H1 (cell line): ENCODE results near the gene COL5A2. TPM values are rescaled to one million over a fixed set of nuclear protein-coding genes. Genes with fewer than 3 reads are reported as not detected.

Experiments
- CTCF ChIA-PET: fragments of 300-600 bp; sonication (Branson Sonifier 250); formaldehyde crosslinking; loops from one replicate; lab custom pipeline; 2021; ENCODE audit not compliant: partially characterized antibody; lab: Charles Lee
- POLR2A ChIA-PET: fragments of 300-600 bp; sonication (Branson Sonifier 250); formaldehyde crosslinking; loops from one replicate; lab custom pipeline; 2021; ENCODE audit warnings: inconsistent platforms; ENCODE audit not compliant: partially characterized antibody; lab: Charles Lee
- DNase-seq, 2 experiments: peaks; one replicate each; pipeline versions ENCODE4 v3.0.0 to v3.0.0-alpha.2; 2010 to 2022; ENCODE audit warnings: low spot score in 2 of 2, low read depth in 1 of 2, mixed read lengths in 1 of 2
- FAIRE-seq: peaks from 2 replicates; lab custom pipeline; 2011; peaks lifted over from hg19 to GRCh38; lab: Jason Lieb, UNC
- H2AFZ ChIP-seq: 2 replicates; pipeline ENCODE4 v1.8.1; 2012; ENCODE audit warnings: low read length, inconsistent platforms
- H2AK5ac ChIP-seq: 2 replicates; pipeline ENCODE4 v1.6.1; 2013; ENCODE audit warnings: low read depth, low read length
- H2BK120ac ChIP-seq: replicated peaks from 2 replicates; pipeline ENCODE3; 2013; ENCODE audit warnings: low read depth, low read length, inconsistent platforms
- H2BK12ac ChIP-seq: 2 replicates; pipeline ENCODE4 v1.6.1; 2013; ENCODE audit warnings: low read depth, low read length
- H2BK15ac ChIP-seq: 2 replicates; pipeline ENCODE4 v1.6.1; 2013; ENCODE audit warnings: low read length
- H2BK20ac ChIP-seq: 2 replicates; pipeline ENCODE4 v1.6.1; 2013; ENCODE audit warnings: low read length
- H2BK5ac ChIP-seq: 2 replicates; pipeline ENCODE4 v1.6.1; 2013; ENCODE audit warnings: low read depth, low read length
- H3K14ac ChIP-seq: 2 replicates; pipeline ENCODE4 v1.6.1; 2013; ENCODE audit warnings: inconsistent platforms; ENCODE audit not compliant: insufficient read length
- H3K18ac ChIP-seq: 2 replicates; pipeline ENCODE4 v1.6.1; 2013; ENCODE audit warnings: low read length; ENCODE audit errors: extremely low read depth
- H3K23ac ChIP-seq: 2 replicates; pipeline ENCODE4 v1.6.1; 2013; ENCODE audit warnings: inconsistent platforms; ENCODE audit not compliant: insufficient read length
- H3K23me2 ChIP-seq: 2 replicates; pipeline ENCODE4 v1.6.1; 2013; ENCODE audit warnings: low read depth, low read length
- H3K27ac ChIP-seq: 2 replicates; pipeline ENCODE4 v1.6.1; 2011; ENCODE audit warnings: low read depth, low read length, inconsistent platforms
- H3K27me3 ChIP-seq, 4 experiments: replicated peaks in 1 of 4; 1 replicate in 1 of 4; 2 replicates in 3 of 4; pipeline versions ENCODE4 v1.6.1 to v1.8.1; 2011 to 2013; ENCODE audit warnings: low read length in 3 of 4, mild to moderate bottlenecking in 3 of 4, inconsistent platforms in 2 of 4, mixed read lengths in 2 of 4, moderate library complexity in 1 of 4; ENCODE audit not compliant: control insufficient read depth in 3 of 4, insufficient read depth in 3 of 4; ENCODE audit errors: extremely low read depth in 1 of 4
- H3K36me3 ChIP-seq, 4 experiments: 2 replicates each; pipeline versions ENCODE4 v1.6.1 to v1.8.1; 2011 to 2013; ENCODE audit warnings: mild to moderate bottlenecking in 4 of 4, low read length in 3 of 4, moderate library complexity in 2 of 4, control low read depth in 1 of 4, inconsistent platforms in 1 of 4; ENCODE audit not compliant: insufficient read depth in 4 of 4, control insufficient read depth in 2 of 4
- H3K4ac ChIP-seq: replicated peaks from 2 replicates; pipeline ENCODE3; 2013; ENCODE audit warnings: low read length, low read depth, mixed read lengths, inconsistent platforms; ENCODE audit not compliant: insufficient read length
- H3K4me1 ChIP-seq, 4 experiments: replicated peaks in 1 of 4; 1 replicate in 1 of 4; 2 replicates in 3 of 4; pipeline versions ENCODE4 v1.6.1 to v1.8.1; 2011 to 2013; ENCODE audit warnings: low read length in 3 of 4, inconsistent platforms in 2 of 4, mixed read lengths in 1 of 4; ENCODE audit not compliant: insufficient read depth in 4 of 4, control insufficient read depth in 3 of 4
- H3K4me2 ChIP-seq, 2 experiments: 2 replicates each; pipeline versions ENCODE4 v1.6.1 to v1.8.1; 2011 to 2013; ENCODE audit warnings: low read depth in 2 of 2, low read length in 2 of 2, control low read depth in 1 of 2, inconsistent platforms in 1 of 2, mild to moderate bottlenecking in 1 of 2; ENCODE audit not compliant: insufficient read depth in 1 of 2
- H3K4me3 ChIP-seq, 4 experiments: fragments of 200-600, 300-600 bp in 1 of 4; sonication (generic), shearing (Covaris generic), sonication (Bioruptor Twin) in 1 of 4; 2 replicates each; pipeline versions ENCODE4 v1.5.1 to v1.8.1; 2011 to 2016; ENCODE audit warnings: low read length in 4 of 4, low read depth in 3 of 4, control low read depth in 2 of 4, inconsistent platforms in 2 of 4, mild to moderate bottlenecking in 2 of 4, mixed read lengths in 1 of 4, moderate library complexity in 1 of 4; ENCODE audit not compliant: insufficient read depth in 2 of 4; ENCODE audit errors: extremely low read depth in 1 of 4
- H3K56ac ChIP-seq: replicated peaks from 2 replicates; pipeline ENCODE3; 2013; ENCODE audit warnings: low read depth, mild to moderate bottlenecking, mixed read lengths, low read length, inconsistent platforms; ENCODE audit not compliant: insufficient read length
- H3K79me1 ChIP-seq: 2 replicates; pipeline ENCODE4 v1.6.1; 2013; ENCODE audit warnings: low read depth, low read length, control low read depth
- H3K79me2 ChIP-seq, 2 experiments: 2 replicates each; pipeline versions ENCODE4 v1.6.1 to v1.8.1; 2012 to 2013; ENCODE audit warnings: low read length in 2 of 2, mild to moderate bottlenecking in 2 of 2, inconsistent platforms in 1 of 2; ENCODE audit not compliant: insufficient read depth in 2 of 2, control insufficient read depth in 1 of 2
- H3K9ac ChIP-seq, 4 experiments: replicated peaks in 1 of 4; 1 replicate in 1 of 4; 2 replicates in 3 of 4; pipeline versions ENCODE4 v1.6.1 to v1.8.1; 2011 to 2013; ENCODE audit warnings: low read depth in 3 of 4, low read length in 3 of 4, control low read depth in 2 of 4, mild to moderate bottlenecking in 2 of 4, moderate library complexity in 2 of 4, inconsistent platforms in 1 of 4; ENCODE audit errors: extremely low read depth in 1 of 4
- H3K9me3 ChIP-seq, 2 experiments: 2 replicates each; pipeline versions ENCODE4 v1.6.1 to v1.8.1; 2012 to 2013; ENCODE audit warnings: mild to moderate bottlenecking in 2 of 2, moderate library complexity in 2 of 2, control low read depth in 1 of 2, inconsistent platforms in 1 of 2, low read depth in 1 of 2, low read length in 1 of 2, mixed read lengths in 1 of 2; ENCODE audit not compliant: insufficient read depth in 2 of 2
- H4K20me1 ChIP-seq, 2 experiments: replicated peaks in 1 of 2; 2 replicates each; pipeline versions ENCODE3 to v1.8.1; 2011 to 2013; ENCODE audit warnings: inconsistent platforms in 2 of 2, low read length in 2 of 2, mild to moderate bottlenecking in 1 of 2; ENCODE audit not compliant: insufficient read depth in 2 of 2, control insufficient read depth in 1 of 2
- H4K5ac ChIP-seq: 2 replicates; pipeline ENCODE4 v1.6.1; 2013; ENCODE audit warnings: low read length, low read depth, mixed read lengths, inconsistent platforms; ENCODE audit not compliant: insufficient read length
- H4K8ac ChIP-seq: 2 replicates; pipeline ENCODE4 v1.8.0; 2013; ENCODE audit warnings: mild to moderate bottlenecking, moderate library complexity, low read length, inconsistent platforms; ENCODE audit not compliant: insufficient read depth; ENCODE audit errors: extremely low read depth
- H4K91ac ChIP-seq: replicated peaks from 2 replicates; pipeline ENCODE3; 2013; ENCODE audit warnings: low read length, mixed read lengths, inconsistent platforms; ENCODE audit not compliant: insufficient read length
- ATF2 ChIP-seq: IDR thresholded peaks from 2 replicates; pipeline ENCODE4 v1.6.1; 2012; ENCODE audit warnings: low read length, inconsistent platforms
- CTCF ChIP-seq, 3 experiments: IDR thresholded peaks; 1 replicate in 2 of 3; 2 replicates in 1 of 3; pipeline versions ENCODE4 v1.5.1 to v1.6.1; 2011; ENCODE audit warnings: low read length in 3 of 3, mild to moderate bottlenecking in 3 of 3, inconsistent platforms in 2 of 3, low read depth in 1 of 3, moderate library complexity in 1 of 3; ENCODE audit not compliant: insufficient read depth in 1 of 3; ENCODE audit errors: control extremely low read depth in 1 of 3
- KDM5A ChIP-seq: fragments of 200-600 bp; IDR thresholded peaks from 2 replicates; pipeline ENCODE4 v1.7.1; 2012; ENCODE audit warnings: mild to moderate bottlenecking, low read length, inconsistent platforms, mixed read lengths
- RAD21 ChIP-seq, 2 experiments: IDR thresholded peaks in 1 of 2; conservative IDR thresholded peaks in 1 of 2; 2 replicates each; pipeline ENCODE4 v1.6.1; 2011; ENCODE audit warnings: low read depth in 2 of 2, low read length in 2 of 2, improper control_type of control experiment in 1 of 2, inconsistent platforms in 1 of 2, mild to moderate bottlenecking in 1 of 2, moderate library complexity in 1 of 2
- polyA plus RNA-seq, 7 experiments: library from polyadenylated mRNA; depleted of rRNA in 3 of 7; stranded (reverse) in 5 of 7; unstranded in 2 of 7; fragments of >200 nt in 5 of 7; fragments of 200-250 nt in 2 of 7; gene quantifications; 1 replicate in 5 of 7; 2 replicates in 1 of 7; 4 replicates in 1 of 7; pipeline versions ENCODE4 v1.2.1 to v1.2.3, GENCODE V29; 2011 to 2013; ENCODE audit warnings: missing spikeins in 2 of 7, mixed read lengths in 2 of 7
- total RNA-seq: library from RNA; stranded (reverse); fragmentation: NEBNext Ultra II Directional; extraction: Animal tissue kit (Norgen Biotek cat#: 25700); gene quantifications from 2 replicates; pipeline ENCODE4 v1.2.1, GENCODE V29; 2021

The COL5A2 gene
- total and polyA plus RNA-seq, 2 of the 8 experiments (the other 6 are each of a cell fraction or from before 2014, with no cell fraction given): 4.7 to 24.2 TPM

GRCh38 chr2:188984065-188984491 is 195.5 kb downstream of the COL5A2 start:
- H3K9ac ChIP-seq: no peak overlapping the region
- H2AFZ ChIP-seq: no peak overlapping the region
- no peak for DNase-seq
- H3K18ac ChIP-seq: no peak overlapping the region
- H3K36me3 ChIP-seq: no peaks in the 10 kb centered on the region
- H4K5ac ChIP-seq: no peak overlapping the region
- no peak for FAIRE-seq
- POLR2A ChIA-PET: no interaction called here
- no peaks in the 10 kb centered on the region for H3K79me2 ChIP-seq
- H2BK120ac ChIP-seq: no peak overlapping the region
- no peaks in the 10 kb centered on the region for H3K27me3 ChIP-seq
- H4K20me1 ChIP-seq: no peaks in the 10 kb centered on the region
- H3K14ac ChIP-seq: no peak overlapping the region
- no peak overlapping the region for H2AK5ac ChIP-seq
- H3K23ac ChIP-seq: no peak overlapping the region
- no peak overlapping the region for H2BK15ac ChIP-seq
- H3K27ac ChIP-seq: no peak overlapping the region
- no peak overlapping the region for H4K8ac ChIP-seq
- no peaks in the 10 kb centered on the region for H3K79me1 ChIP-seq
- H3K4me2 ChIP-seq: no peak overlapping the region
- H3K56ac ChIP-seq: no peak overlapping the region
- no peaks in the 10 kb centered on the region for H3K4me1 ChIP-seq
- no peak overlapping the region for H2BK5ac ChIP-seq
- no peak overlapping the region for H2BK20ac ChIP-seq
- TF ChIP-seq RAD21 (IDR thresholded peaks at IDR 0.05 in 1 of 2, conservative IDR thresholded peaks at IDR 0.05 in 1 of 2; ENCODE audit: low read depth in 2 of 2, low read length in 2 of 2) (peak in 1 of 2 experiments; percentile 52; a peak in 3 of 4 replicates), CTCF (IDR thresholded peaks at IDR 0.05; ENCODE audit: control extremely low read depth in 1 of 3, insufficient read depth in 1 of 3, low read depth in 1 of 3, low read length in 3 of 3) (peak in 1 of 3 experiments; percentile 29; a peak in 2 of 4 replicates), KDM5A (no peak), ATF2 (no peak)
- H3K9me3 ChIP-seq: no peaks in the 10 kb centered on the region
- no peak overlapping the region for H3K4me3 ChIP-seq
- H2BK12ac ChIP-seq: no peak overlapping the region
- CTCF ChIA-PET: interaction anchor here (0.6 to 3.2 kb wide), 26 partner anchors 12 to 1142 kb away, joined by 3 to 15 read pairs (median 3); no protein-coding TSS in a partner anchor
- no peaks in the 10 kb centered on the region for H3K23me2 ChIP-seq
- no peak overlapping the region for H3K4ac ChIP-seq
- H4K91ac ChIP-seq: no peak overlapping the region
